Midbrain (tissue), 1 donor: ENCODE results near the gene EGFLAM.
A peak's percentile ranks its signal among the peaks of the same experiment; 100 is the strongest.

Experiments used
- DNase-seq: peaks from one replicate; lab custom pipeline; 2025; lab: John Stamatoyannopoulos, UW

Gene EGFLAM

GRCh38 chr5:38420246-38420645, 161.9 kb downstream of the EGFLAM start:
- no peak for DNase-seq

- DNase-seq, result peak; percentile 56
Observed at GRCh38 chr5:38420691-38421390, 162.5 kb downstream of the EGFLAM start.

- no peak for DNase-seq
Observed at GRCh38 chr5:38422622-38423021, 164.3 kb downstream of the EGFLAM start.

DNA sequence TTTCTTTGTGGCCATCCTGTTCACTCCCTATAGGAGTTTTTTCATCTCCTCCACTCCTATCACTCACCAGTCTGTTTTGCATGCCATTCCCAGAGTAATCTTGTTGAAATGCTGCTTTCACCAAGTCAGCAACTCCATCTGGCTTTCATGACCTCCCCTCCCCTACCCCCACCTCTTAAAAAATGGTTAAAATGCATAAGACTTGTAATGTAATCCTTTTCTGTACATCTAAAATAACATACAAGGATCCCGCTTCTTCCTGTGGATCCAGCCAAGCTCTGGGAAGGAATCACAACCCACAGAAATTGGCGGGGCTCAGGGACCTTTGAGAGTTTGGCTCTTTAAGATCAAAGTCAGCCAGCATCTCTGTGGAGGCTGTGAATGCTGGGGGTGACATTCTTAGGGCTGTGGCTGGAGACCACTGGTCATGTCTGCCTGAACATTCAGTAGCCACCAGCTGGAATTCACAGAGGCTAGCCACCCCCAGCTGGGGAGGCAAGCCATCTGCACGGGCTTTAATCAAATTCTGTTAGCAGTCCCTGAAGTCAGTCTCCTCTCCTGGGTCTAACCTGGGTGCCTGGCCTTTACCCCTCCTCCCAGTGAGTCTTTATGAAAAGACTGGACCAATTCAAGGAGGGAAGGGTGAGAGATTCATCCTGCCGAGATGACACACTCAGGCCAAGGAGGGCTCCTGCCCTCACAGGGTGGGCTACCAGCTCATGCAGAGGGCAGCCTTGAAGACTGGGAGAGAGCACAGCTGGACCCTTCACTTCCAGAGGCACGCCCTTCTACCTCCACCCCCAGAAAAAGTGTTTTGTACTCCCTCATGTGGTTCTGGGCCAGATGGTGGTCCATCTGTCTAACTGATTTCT, 165.2 kb downstream of the EGFLAM start:
- no peak for DNase-seq

DNA sequence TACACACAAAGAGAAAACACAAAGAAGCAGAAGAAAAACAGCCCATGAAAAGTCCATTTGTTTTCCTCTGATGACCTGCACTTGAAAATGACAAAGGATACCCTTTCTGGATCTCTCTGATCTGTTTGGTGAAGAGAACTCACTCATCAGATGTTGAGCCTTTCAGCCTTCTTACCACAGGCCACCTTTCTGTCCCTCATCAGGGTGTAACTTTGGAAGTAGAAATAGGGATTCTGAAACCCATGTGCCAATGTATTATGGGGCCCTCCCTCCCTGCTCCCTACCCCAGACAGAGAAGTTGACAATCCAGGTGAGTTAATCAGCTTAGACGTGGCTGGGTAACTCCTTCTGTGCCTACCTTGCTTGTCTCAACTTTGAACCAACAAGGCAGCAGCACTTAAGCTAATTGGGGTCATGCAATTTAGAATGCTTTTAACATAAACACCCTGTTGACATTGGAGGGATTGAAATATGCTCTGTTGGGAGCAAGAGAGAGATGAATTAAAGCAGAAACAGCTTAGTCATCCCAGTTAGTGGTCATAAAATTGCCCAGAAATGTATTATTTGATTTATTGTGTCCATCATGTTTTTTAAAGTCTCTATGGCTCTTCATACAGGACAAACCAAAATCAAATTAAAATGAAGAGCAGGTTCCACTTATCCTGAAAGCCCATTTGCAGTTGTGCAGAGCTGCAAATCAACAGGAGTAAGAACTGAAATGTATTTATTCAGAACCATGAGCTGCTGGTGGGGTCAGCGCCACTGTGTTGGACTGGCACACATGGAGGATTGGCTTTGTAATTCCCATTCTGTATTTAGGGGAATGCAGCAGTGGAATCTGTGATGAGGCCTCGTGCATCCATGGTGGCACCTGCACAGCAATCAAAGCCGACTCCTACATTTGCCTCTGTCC, 166.0 kb downstream of the EGFLAM start:
- DNase-seq, result no peak

- DNase-seq, result no peak
Observed at GRCh38 chr5:38426490-38426889, 168.1 kb downstream of the EGFLAM start.

DNA sequence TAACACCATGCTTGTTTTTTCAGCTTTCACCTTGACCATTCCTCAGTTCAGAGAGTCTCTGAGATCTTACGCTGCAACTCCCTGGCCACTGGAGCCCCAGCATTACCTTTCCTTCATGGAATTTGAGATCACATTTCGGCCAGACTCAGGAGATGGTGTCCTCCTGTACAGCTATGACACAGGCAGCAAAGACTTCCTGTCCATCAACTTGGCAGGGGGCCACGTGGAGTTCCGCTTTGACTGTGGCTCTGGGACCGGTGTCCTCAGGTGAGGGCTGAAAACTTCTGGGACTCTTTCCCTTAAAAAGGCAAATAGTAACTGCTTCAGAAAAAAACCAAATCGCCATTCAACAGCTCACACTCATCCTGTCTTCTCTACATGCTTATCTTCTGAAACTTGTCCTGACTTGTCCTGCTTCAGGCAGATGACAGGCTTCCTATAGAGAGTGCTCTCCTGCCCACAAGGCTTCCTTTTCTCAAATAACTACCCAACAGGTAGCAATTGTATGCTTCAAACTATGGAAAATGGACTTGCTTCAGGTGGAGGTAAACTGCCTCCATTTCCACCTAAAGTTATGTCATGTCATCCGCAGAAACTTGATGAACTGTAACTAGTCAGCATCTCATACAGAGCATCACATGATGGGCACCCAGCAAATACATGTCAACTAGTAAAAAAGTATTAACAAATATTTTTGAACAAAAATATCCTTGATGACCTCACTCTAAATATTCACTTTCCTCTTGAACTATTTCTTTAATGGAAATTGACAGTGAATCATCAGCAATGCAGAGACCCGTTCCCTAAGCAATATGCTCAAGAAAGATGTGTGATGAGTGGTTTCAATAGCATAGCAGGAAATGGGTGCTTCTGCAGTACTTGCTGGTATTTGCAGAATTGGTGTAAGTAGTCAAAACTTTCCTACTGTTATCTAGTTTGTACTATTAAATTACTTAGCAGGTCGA, 168.9 kb downstream of the EGFLAM start:
- no peak for DNase-seq

- DNase-seq, result no peak
Observed at GRCh38 chr5:38431242-38431853, 173.0 kb downstream of the EGFLAM start.

GRCh38 chr5:38433160-38433861, 175.0 kb downstream of the EGFLAM start:
- DNase-seq, result no peak

DNA sequence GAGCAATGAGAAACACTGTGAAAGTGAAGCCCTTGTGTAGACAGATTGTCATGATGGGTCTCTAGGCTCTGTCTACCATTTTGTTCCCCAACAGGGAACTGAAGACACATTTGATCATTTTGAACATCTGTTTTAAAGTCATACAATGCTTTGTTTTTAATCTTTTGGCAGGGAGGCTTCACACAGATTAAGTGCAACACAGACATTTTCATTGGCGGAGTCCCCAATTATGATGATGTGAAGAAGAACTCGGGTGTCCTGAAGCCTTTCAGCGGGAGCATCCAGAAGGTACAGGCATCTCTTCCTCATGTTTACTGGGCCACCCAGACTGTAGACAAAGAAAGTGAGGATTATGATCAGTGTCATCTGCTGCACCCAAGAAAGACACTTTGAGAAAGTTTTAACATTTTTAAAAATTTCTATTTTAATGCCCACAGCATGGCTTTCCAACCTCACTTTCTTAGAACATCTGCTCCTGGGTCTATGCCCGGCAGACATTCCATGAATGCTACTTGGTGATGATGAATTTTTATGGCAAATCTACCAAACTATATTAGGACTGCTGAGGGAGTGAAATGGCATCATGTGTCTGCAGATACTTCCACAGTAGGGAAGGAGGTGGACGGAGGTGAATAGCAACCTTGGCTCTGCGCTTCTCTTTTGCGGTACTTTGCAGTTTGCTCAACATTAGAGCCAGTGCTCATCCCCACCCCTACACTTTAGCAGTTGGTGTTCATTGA, 176.8 kb downstream of the EGFLAM start:
- DNase-seq, result no peak

GRCh38 chr5:38438757-38439156, 180.4 kb downstream of the EGFLAM start:
- DNase-seq, result no peak

- peak; percentile 93 for DNase-seq
Observed at GRCh38 chr5:38441453-38442246, 183.3 kb downstream of the EGFLAM start.

DNA sequence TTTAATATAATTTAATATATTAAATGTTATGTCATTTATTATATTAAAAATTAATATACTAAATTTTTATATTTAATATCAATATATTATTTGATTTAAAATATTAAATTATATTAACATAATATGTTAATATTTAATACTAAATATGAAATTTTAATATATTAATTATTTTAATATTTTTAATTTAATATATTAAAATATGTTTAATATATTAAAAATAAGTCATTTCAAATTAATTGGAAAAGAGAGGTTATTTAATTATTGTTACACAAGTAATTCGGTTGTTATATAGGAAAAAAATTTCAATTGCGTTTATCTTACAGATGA, 183.9 kb downstream of the EGFLAM start:
- DNase-seq, result no peak

DNA sequence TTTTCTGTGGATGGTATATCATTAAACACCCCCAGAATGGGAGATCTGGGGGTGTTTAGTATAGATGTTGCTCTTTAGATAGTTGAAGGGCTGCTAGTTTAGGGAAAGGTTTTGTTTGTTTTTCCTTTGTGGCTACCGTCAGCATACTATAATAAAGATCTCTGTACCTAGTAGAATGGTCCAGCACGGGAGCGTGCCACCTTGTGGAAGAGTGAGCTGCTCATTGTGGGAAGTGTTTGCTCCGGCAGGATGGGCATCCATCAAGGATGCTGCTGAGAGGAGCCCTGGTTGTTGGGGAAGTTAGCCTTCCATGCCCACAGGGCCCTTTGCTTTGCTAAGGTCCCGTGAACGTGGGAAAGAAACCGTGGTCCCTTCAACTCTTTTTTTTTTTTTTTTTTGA, 185.0 kb downstream of the EGFLAM start:
- no peak for DNase-seq

- no peak for DNase-seq
Observed at GRCh38 chr5:38445374-38446028, 187.1 kb downstream of the EGFLAM start.

GRCh38 chr5:38446029-38446522, 187.7 kb downstream of the EGFLAM start:
- DNase-seq, result no peak

DNA sequence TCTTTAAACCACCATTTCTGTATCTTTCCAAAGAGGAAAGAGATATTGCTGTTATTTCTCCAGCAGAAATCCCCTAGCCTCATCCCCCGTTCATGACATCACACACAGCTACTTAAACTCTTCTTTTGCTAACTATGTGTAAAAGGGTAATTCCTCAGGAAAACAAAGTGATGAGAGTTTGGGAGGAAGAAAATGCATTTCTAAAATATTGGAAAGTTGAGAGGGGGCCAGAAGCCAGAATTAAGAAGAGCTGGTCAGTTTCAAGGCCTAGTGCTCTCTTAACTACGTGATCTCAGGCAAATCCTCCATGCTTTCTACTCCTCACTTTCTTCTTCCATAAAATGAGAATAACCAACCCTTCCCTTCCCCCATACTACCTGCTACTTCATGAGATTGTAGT, 188.7 kb downstream of the EGFLAM start:
- DNase-seq, result no peak

DNA sequence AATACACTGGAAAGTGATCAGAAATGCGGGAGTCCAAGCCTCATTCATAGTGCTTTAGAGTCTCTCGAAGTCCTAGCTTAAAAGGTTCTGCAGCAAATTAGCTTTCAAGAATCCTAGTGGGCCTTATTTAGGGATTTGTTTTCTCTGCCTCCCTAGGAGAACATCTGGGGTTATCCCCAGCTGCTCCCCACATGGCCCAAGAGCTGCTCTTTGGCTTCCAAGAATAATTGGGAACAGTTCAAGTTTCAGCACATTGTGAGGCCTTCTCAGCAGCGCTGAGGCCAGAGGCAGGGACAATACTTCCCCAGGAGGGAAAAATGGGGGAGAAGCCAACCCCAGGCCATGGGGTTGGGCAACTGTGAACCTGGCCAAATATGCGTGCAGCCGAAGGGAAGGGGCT, 189.4 kb downstream of the EGFLAM start:
- DNase-seq, result peak; percentile 63
